Tibial artery (tissue), 4 donors: ENCODE data around the gene WNT5B.
"Not testable (repeated sequence)": the region's sequence is repeated elsewhere in the genome, so short reads cannot be mapped to it uniquely, and the experiment has no call there.

Experiments used
- DNase-seq, 2 donors: peaks; one replicate each; pipeline ENCODE4 v3.0.0-alpha.2; 2019
- H3K27ac ChIP-seq, 2 donors: fragments of 200-600 bp; sonication (generic) in 1 of 2; 1 replicate in 1 of 2; 2 replicates in 1 of 2; pipeline ENCODE4 v1.5.1; 2018 to 2019; ENCODE audit warnings: mild to moderate bottlenecking in 1 of 2
- H3K27me3 ChIP-seq, 2 donors: fragments of 200-600 bp; sonication (generic) in 1 of 2; one replicate each; pipeline versions ENCODE4 v1.5.1 to v1.6.0; 2016 to 2019
- H3K36me3 ChIP-seq, 3 donors: fragments of 200-600 bp; sonication (generic) in 2 of 3; one replicate each; pipeline ENCODE4 v1.5.1; 2016 to 2019; ENCODE audit warnings: mild to moderate bottlenecking in 2 of 3
- H3K4me1 ChIP-seq, 4 donors: fragments of 200-600 bp; sonication (generic) in 2 of 4; 1 replicate in 3 of 4; 2 replicates in 1 of 4; pipeline ENCODE4 v1.5.1; 2016 to 2019
- H3K4me3 ChIP-seq, 2 donors: fragments of 200-600 bp; sonication (generic) in 1 of 2; 1 replicate in 1 of 2; 2 replicates in 1 of 2; pipeline ENCODE4 v1.5.1; 2018 to 2019; ENCODE audit warnings: mild to moderate bottlenecking in 2 of 2
- H3K9me3 ChIP-seq, 3 donors: fragments of 200-600 bp; sonication (generic) in 1 of 3; one replicate each; pipeline ENCODE4 v1.5.1; 2016 to 2019
- CTCF ChIP-seq, 2 experiments: fragments of 200-600 bp in 1 of 2; fragments of 450-650 bp in 1 of 2; IDR thresholded peaks; one replicate each; pipeline ENCODE4 v1.5.1; 2017 to 2019; ENCODE audit warnings: antibody characterized with exemption in 2 of 2, mild to moderate bottlenecking in 1 of 2, moderate library complexity in 1 of 2
- intact Hi-C: fragments of 100-400 bp; cut with DNase I; formaldehyde crosslinking; loops from one replicate; pipeline ENCODE4 v1.15.0; 2023; ENCODE audit warnings: low total_unique reads

WNT5B gene

DNA sequence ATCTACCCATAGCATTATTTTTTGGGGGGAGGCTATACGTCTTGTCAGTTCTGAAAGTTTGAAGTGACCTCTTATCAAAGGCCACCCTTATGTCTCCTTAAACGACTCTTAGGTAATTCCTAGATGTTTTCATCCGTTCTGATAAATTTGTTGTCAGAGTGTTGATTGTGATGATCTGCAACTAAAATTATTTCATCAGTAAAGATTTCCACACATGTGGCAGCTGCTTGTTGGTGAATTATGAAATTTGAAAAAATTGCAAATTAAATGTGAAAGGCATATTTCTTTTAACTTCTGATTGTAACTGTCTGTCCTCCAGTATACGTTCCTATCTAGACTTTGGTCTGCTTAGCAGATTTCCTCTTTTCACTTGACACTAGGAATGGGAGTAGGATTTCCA, 63.2 kb downstream of the WNT5B start:
- DNase-seq: no peak
- Histone ChIP-seq H3K27ac (peak overlapping the region in 1 of 2 donors; percentile 95), H3K27me3 (no peaks in the 10 kb centered on the region), H3K9me3 (no peaks in the 10 kb centered on the region), H3K36me3 (no peaks in the 10 kb centered on the region), H3K4me3 (peak overlapping the region; percentile 72 to 98), H3K4me1 (peaks cover 0 to 39% (median 29%) of the 10 kb centered on the region in 4 donors)
- no peak for TF ChIP-seq CTCF (IDR thresholded peaks at IDR 0.05)
- intact Hi-C loops: loop anchor here (5.0 kb wide), 1 partner anchor 40 kb away; no protein-coding TSS in a partner anchor

- H3K27me3 ChIP-seq: no peaks in the 10 kb centered on the region
- intact Hi-C loops: loop anchor here (5.0 kb wide), 1 partner anchor 41 kb away; no protein-coding TSS in a partner anchor
- peaks cover 0 to 45% (median 33%) of the 10 kb centered on the region in 4 donors for H3K4me1 ChIP-seq
- no peak for TF ChIP-seq CTCF (IDR thresholded peaks at IDR 0.05)
- H3K4me3 ChIP-seq: no peak overlapping the region
- H3K9me3 ChIP-seq: no peaks in the 10 kb centered on the region
- DNase-seq: no peak
- no peak overlapping the region for H3K27ac ChIP-seq
- no peaks in the 10 kb centered on the region for H3K36me3 ChIP-seq
Observed at GRCh38 chr12:1692895-1693610, 64.0 kb downstream of the WNT5B start.

GRCh38 chr12:1695097-1695496, 66.1 kb downstream of the WNT5B start:
- H3K27me3 ChIP-seq, intact Hi-C loops, H3K4me3 ChIP-seq, DNase-seq, H3K36me3 ChIP-seq, H3K9me3 ChIP-seq, H3K27ac ChIP-seq: not testable (repeated sequence)
- H3K4me1 ChIP-seq: peaks cover 0 to 41% (median 30%) of the 10 kb centered on the region in 4 donors

DNA sequence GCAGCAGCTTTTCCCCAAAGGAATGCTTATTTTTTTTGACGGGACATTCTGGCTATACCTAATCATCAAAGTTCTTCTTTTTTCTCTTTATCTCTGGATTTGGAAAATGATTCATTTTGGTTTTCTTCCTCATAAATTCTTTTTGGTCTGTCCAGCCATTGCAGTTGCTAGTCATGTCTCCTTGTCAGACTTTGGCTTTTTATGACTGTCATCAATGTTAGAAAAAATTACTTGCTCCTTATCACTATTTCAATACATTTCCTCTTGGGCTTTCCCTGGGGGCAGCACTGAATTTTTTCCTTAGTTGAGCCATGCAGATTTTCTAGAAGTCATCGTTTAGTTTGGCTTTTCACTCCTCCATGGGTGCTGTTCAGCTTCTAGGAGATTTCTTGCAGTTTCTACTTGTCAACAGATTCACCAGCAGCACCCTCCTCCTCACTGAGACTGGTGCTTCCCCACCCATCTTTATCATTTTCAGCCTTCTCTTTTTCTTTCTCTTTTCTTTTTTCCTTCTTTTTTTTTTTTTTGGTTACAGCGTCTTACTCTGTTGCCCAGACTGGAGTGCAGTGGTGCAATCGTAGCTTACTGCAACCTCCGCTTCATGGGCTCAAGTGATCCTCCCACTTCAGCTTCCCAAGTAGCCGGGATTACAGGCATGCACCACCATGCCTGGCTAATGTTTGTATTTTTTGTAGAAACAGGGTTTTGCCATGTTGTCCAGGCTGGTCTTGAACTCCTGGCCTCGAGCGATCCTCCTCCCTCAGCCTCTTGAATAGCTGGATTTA, 67.0 kb downstream of the WNT5B start:
- H3K4me3 ChIP-seq: no peak overlapping the region
- H3K4me1 ChIP-seq: peaks cover 0 to 39% (median 28%) of the 10 kb centered on the region in 4 donors
- DNase-seq: no peak
- no peak for TF ChIP-seq CTCF (IDR thresholded peaks at IDR 0.05)
- H3K36me3 ChIP-seq: no peaks in the 10 kb centered on the region
- no peaks in the 10 kb centered on the region for H3K27me3 ChIP-seq
- intact Hi-C loops: no loop called here
- H3K9me3 ChIP-seq: no peaks in the 10 kb centered on the region
- no peak overlapping the region for H3K27ac ChIP-seq

DNA sequence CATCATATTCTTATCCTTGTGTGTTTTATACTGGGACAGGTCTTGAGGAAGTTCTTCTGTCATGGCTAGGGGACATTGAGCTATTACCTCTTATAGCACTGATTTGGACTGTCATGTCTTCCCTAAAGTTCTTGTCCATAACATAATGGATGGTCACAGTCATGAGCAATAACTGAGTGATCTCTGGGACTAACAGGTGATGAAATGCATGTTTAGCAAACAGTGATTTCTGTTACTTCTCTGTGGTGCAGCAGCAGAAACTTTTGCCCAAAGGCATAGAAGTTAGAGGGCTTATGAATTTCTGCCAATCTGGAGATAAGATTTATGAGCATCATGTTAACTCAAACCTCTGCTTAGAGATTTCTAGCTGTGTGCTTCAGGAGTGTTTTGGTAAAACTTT, 67.8 kb downstream of the WNT5B start:
- no peak overlapping the region for H3K27ac ChIP-seq
- TF ChIP-seq CTCF (IDR thresholded peaks at IDR 0.05): no peak
- no peaks in the 10 kb centered on the region for H3K27me3 ChIP-seq
- H3K4me1 ChIP-seq: peaks cover 0 to 36% (median 27%) of the 10 kb centered on the region in 4 donors
- no peaks in the 10 kb centered on the region for H3K9me3 ChIP-seq
- DNase-seq: no peak
- no peaks in the 10 kb centered on the region for H3K36me3 ChIP-seq
- no peak overlapping the region for H3K4me3 ChIP-seq
- intact Hi-C loops: no loop called here
